Calu3 (cell line): ENCODE data around the gene DERA. TPM values are rescaled to one million over a fixed set of nuclear protein-coding genes. Genes with fewer than 3 reads are reported as not detected.

Source experiments
- BruUV-seq: library from RNA; stranded (reverse); fragments of 400-500 nt; replicated peaks from 2 replicates; lab custom pipeline; 2021; lab: Mats Ljungman, UMichigan
- CTCF ChIA-PET: fragments of 300-600 bp; sonication (Branson Sonifier 250); formaldehyde crosslinking; loops from one replicate; lab custom pipeline; 2022; ENCODE audit warnings: antibody characterized with exemption; lab: Charles Lee
- DNase-seq: peaks from one replicate; pipeline ENCODE4 v3.0.0; 2022
- H3K27ac Mint-ChIP-seq: one replicate; pipeline ENCODE4 v1.8.0; 2022; ENCODE audit warnings: mixed read lengths; ENCODE audit not compliant: unreplicated experiment
- H3K27me3 Mint-ChIP-seq: one replicate; pipeline ENCODE4 v1.8.0; 2022; ENCODE audit warnings: mixed read lengths; ENCODE audit not compliant: unreplicated experiment
- H3K36me3 Mint-ChIP-seq: one replicate; pipeline ENCODE4 v1.8.0; 2022; ENCODE audit warnings: mild to moderate bottlenecking, moderate library complexity, mixed read lengths; ENCODE audit not compliant: insufficient read depth, unreplicated experiment
- H3K4me1 Mint-ChIP-seq: one replicate; pipeline ENCODE4 v1.8.0; 2022; ENCODE audit warnings: mild to moderate bottlenecking, low read depth, mixed read lengths; ENCODE audit not compliant: unreplicated experiment
- H3K4me3 Mint-ChIP-seq: one replicate; pipeline ENCODE4 v1.8.0; 2022; ENCODE audit warnings: mild to moderate bottlenecking, low read depth, moderate library complexity, mixed read lengths; ENCODE audit not compliant: unreplicated experiment
- H3K9me3 Mint-ChIP-seq: one replicate; pipeline ENCODE4 v1.8.0; 2022; ENCODE audit warnings: low read depth, mixed read lengths; ENCODE audit not compliant: unreplicated experiment
- CTCF ChIP-seq: fragments of 200-600 bp; IDR thresholded peaks from one replicate; pipeline ENCODE4 v1.8.0; 2022; ENCODE audit warnings: antibody characterized with exemption; ENCODE audit not compliant: unreplicated experiment
- intact Hi-C: fragments of 100-400 bp; cut with micrococcal nuclease; formaldehyde crosslinking; loops from one replicate; pipeline ENCODE4 v1.10.0; 2022; ENCODE audit not compliant: unreplicated experiment
- total RNA-seq: library from RNA; stranded (reverse); gene quantifications from 2 replicates; pipeline ENCODE4 v1.2.3, GENCODE V29; 2022

Gene DERA
- total RNA-seq, 1 experiment from 2014 or later = 29.8 TPM

GRCh38 chr12:15879413-15879812 is 31.7 kb upstream of the DERA start:
- peaks cover 22% of the 10 kb centered on the region for H3K4me1 Mint-ChIP-seq
- CTCF ChIA-PET = no interaction called here
- H3K4me3 Mint-ChIP-seq = no peak overlapping the region
- no peak overlapping the region for H3K27ac Mint-ChIP-seq
- TF ChIP-seq CTCF = no peak
- no peaks in the 10 kb centered on the region for H3K27me3 Mint-ChIP-seq
- H3K36me3 Mint-ChIP-seq = peaks cover 31% of the 10 kb centered on the region
- DNase-seq = no peak
- intact Hi-C loops = no loop called here
- H3K9me3 Mint-ChIP-seq = no peaks in the 10 kb centered on the region
- no TSS peak for BruUV-seq

GRCh38 chr12:15880721-15881120 is 30.4 kb upstream of the DERA start:
- no peak for DNase-seq
- intact Hi-C loops = loop anchor here (10.0 kb wide), 1 partner anchor 606 kb away; no protein-coding TSS in a partner anchor
- Mint-ChIP-seq H3K4me1 (peaks cover 29% of the 10 kb centered on the region), H3K4me3 (no peak overlapping the region), H3K27ac (no peak overlapping the region), H3K36me3 (peaks cover 44% of the 10 kb centered on the region), H3K27me3 (no peaks in the 10 kb centered on the region), H3K9me3 (no peaks in the 10 kb centered on the region)
- CTCF ChIA-PET = no interaction called here
- BruUV-seq = no TSS peak
- no peak for TF ChIP-seq CTCF

GRCh38 chr12:15882118-15882971 is 28.8 kb upstream of the DERA start, which contains the start of gene STRAP:
Gene STRAP, plus strand, starts transcription at chr12:15882387. Its CDS starts 321 bp downstream, at chr12:15882708.
- CTCF ChIA-PET = interaction anchor here (0.5 to 1.0 kb wide), 3 partner anchors 10 to 476 kb away, joined by 3 to 7 read pairs (median 3); no protein-coding TSS in a partner anchor
- H3K27me3 Mint-ChIP-seq = no peaks in the 10 kb centered on the region
- peak; percentile 95 for DNase-seq
- peak within 1 kb of the TSS; percentile 79 for H3K4me3 Mint-ChIP-seq
- H3K9me3 Mint-ChIP-seq = no peaks in the 10 kb centered on the region
- intact Hi-C loops = loop anchor here (10.0 kb wide), 1 partner anchor 608 kb away; no protein-coding TSS in a partner anchor
- TSS peak; percentile 31 for BruUV-seq
- peak within 1 kb of the TSS; percentile 99 for H3K27ac Mint-ChIP-seq
- peaks cover 60% of the 10 kb centered on the region for H3K36me3 Mint-ChIP-seq
- TF ChIP-seq CTCF = no peak
- H3K4me1 Mint-ChIP-seq = peaks cover 45% of the 10 kb centered on the region

- H3K4me1 Mint-ChIP-seq = peaks cover 57% of the 10 kb centered on the region
- H3K27me3 Mint-ChIP-seq = no peaks in the 10 kb centered on the region
- no peaks in the 10 kb centered on the region for H3K9me3 Mint-ChIP-seq
- peak overlapping the region; percentile 79 for H3K4me3 Mint-ChIP-seq
- no peak for TF ChIP-seq CTCF
- CTCF ChIA-PET = interaction anchor here (1.4 kb wide), 1 partner anchor 16 kb away, joined by 4 read pairs; no protein-coding TSS in a partner anchor
- H3K36me3 Mint-ChIP-seq = peaks cover 60% of the 10 kb centered on the region
- intact Hi-C loops = loop anchor here (10.0 kb wide), 1 partner anchor 609 kb away; no protein-coding TSS in a partner anchor
- no peak for DNase-seq
- BruUV-seq = no TSS peak
- peak overlapping the region; percentile 99 for H3K27ac Mint-ChIP-seq
These were observed 27.6 kb upstream of the DERA start for GRCh38 chr12:15883536-15883935.
